Breast epithelium (tissue), 3 donors: ENCODE measurements around the gene ELMO1.

Experiments used
- CTCF ChIP-seq, 3 donors: fragments of 450-650 bp; IDR thresholded peaks; one replicate each; pipeline ENCODE4 v1.5.1; 2016 to 2017; ENCODE audit warnings: antibody characterized with exemption in 3 of 3, mild to moderate bottlenecking in 3 of 3, moderate library complexity in 3 of 3
- POLR2A ChIP-seq: fragments of 450-650 bp; IDR thresholded peaks from one replicate; pipeline ENCODE4 v1.6.1; 2016; ENCODE audit warnings: antibody characterized with exemption, mild to moderate bottlenecking, moderate library complexity

GRCh38 chr7:37363536-37364491 lies 84.8 kb downstream of the ELMO1 start:
- TF ChIP-seq POLR2A (no peak), CTCF (IDR thresholded peaks at IDR 0.05) (no peak)
